Mucosa of descending colon (tissue), 3 donors: ENCODE data around the gene ILK. TPM values are rescaled to one million over a fixed set of nuclear protein-coding genes. Genes with fewer than 3 reads are reported as not detected.

Experiments used
- ATAC-seq: fragments of 200-7000 bp; cut with Tn5 transposase; one replicate; pipeline ENCODE4 v1.9.1; 2020; ENCODE audit warnings: mild to moderate bottlenecking, moderate library complexity
- DNase-seq, 3 donors: peaks; one replicate each; pipeline ENCODE4 v3.0.0-alpha.2; 2020
- H3K36me3 ChIP-seq: fragments of 200-600 bp; one replicate; pipeline ENCODE4 v1.8.0; 2021; ENCODE audit warnings: low read depth, mild to moderate bottlenecking
- H3K4me1 ChIP-seq: fragments of 200-600 bp; one replicate; pipeline ENCODE4 v1.8.0; 2021; ENCODE audit warnings: low read depth, mild to moderate bottlenecking
- H3K4me3 ChIP-seq: fragments of 200-600 bp; one replicate; pipeline ENCODE4 v1.8.0; 2021; ENCODE audit warnings: mild to moderate bottlenecking
- H3K9me3 ChIP-seq: fragments of 200-600 bp; one replicate; pipeline ENCODE4 v1.8.0; 2021; ENCODE audit warnings: mild to moderate bottlenecking
- intact Hi-C, 2 donors: fragments of 100-400 bp; cut with DNase I in 1 of 2; cut with micrococcal nuclease in 1 of 2; formaldehyde crosslinking; loops; one replicate each; pipeline versions ENCODE4 v1.11.0 to v1.11.1; 2022; cut with DNase I, micrococcal nuclease
- total RNA-seq, 3 donors: library from RNA; stranded (reverse); fragmentation: NEBNext Ultra II Directional in 2 of 3; extraction: Animal tissue kit (Norgen Biotek cat#: 25700) in 2 of 3; gene quantifications; one replicate each; pipeline versions ENCODE4 v1.2.1 to v1.2.4, GENCODE V29; 2021 to 2023
- TF ChIP-seq, protein P1 (sequence below): fragments of 200-600 bp; IDR thresholded peaks from one replicate; pipeline ENCODE4 v1.8.0; 2022; ENCODE audit warnings: antibody characterized with exemption, mild to moderate bottlenecking
- donor health status: DM: no; HTN: no; CAD: no; lungs with moderate emphysema.
- donor health status: DM: no; HTN: no; CAD: no.
- donor health status: DM: no; HTN: yes; CAD: no.

The ILK gene
- total RNA-seq, 3 donors from 2014 or later, result 113 to 323 (median 115) TPM

DNA sequence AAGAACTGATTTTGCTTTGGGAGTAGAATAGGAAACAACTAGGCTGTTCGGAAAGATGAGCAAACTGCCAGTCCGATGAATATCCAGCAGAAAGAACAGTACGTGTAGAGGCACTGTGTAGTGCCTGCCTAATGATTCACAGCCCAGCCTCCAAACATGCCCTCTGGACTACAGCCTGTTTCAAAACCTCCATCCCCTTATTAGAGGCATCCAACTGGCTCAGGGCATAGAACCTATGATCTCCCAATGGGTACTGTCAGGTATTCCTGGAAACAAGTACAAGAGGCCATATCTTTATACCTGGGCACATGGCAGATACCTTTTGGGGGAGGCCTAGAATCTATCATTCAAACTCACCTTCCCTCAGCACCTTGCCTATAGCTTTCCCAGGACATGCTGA lies 5.0 kb upstream of the ILK start:
- intact Hi-C loops, result loop anchor here in 1 of 2 donors (10.0 kb wide), 1 partner anchor 54 kb away; no protein-coding TSS in a partner anchor
- DNase-seq (no peak), ATAC-seq (no peak)
- Histone ChIP-seq H3K4me3 (no peak overlapping the region), H3K36me3 (no peaks in the 10 kb centered on the region), H3K9me3 (no peaks in the 10 kb centered on the region), H3K4me1 (peaks cover 12% of the 10 kb centered on the region)
- TF ChIP-seq, protein P1, sequence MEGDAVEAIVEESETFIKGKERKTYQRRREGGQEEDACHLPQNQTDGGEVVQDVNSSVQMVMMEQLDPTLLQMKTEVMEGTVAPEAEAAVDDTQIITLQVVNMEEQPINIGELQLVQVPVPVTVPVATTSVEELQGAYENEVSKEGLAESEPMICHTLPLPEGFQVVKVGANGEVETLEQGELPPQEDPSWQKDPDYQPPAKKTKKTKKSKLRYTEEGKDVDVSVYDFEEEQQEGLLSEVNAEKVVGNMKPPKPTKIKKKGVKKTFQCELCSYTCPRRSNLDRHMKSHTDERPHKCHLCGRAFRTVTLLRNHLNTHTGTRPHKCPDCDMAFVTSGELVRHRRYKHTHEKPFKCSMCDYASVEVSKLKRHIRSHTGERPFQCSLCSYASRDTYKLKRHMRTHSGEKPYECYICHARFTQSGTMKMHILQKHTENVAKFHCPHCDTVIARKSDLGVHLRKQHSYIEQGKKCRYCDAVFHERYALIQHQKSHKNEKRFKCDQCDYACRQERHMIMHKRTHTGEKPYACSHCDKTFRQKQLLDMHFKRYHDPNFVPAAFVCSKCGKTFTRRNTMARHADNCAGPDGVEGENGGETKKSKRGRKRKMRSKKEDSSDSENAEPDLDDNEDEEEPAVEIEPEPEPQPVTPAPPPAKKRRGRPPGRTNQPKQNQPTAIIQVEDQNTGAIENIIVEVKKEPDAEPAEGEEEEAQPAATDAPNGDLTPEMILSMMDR, result no peak

DNA sequence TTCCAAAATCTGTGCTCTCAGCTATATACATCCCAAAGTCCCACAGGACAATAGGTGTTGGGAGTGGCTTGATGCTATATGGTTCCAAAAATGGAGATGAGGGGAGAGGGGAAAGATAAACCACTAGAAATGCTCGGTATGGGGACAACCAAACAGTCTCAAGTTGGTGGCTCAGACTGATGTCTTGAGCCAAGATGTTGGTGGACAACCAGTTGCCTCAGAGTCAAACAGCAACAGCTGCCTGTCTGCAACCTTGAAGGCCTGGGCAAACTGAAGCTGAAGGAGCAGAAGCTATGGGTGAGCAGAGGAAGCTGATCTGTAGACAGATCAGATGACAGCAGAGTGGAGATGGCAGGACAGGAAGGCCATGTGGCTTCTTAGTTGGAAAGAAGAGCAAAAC lies 4.1 kb upstream of the ILK start:
- H3K36me3 ChIP-seq, result no peaks in the 10 kb centered on the region
- intact Hi-C loops, result loop anchor here in 1 of 2 donors (10.0 kb wide), 1 partner anchor 55 kb away; no protein-coding TSS in a partner anchor
- ATAC-seq, result no peak
- no peaks in the 10 kb centered on the region for H3K9me3 ChIP-seq
- H3K4me3 ChIP-seq, result no peak overlapping the region
- TF ChIP-seq, protein P1, result no peak
- no peak for DNase-seq
- H3K4me1 ChIP-seq, result peaks cover 12% of the 10 kb centered on the region

DNA sequence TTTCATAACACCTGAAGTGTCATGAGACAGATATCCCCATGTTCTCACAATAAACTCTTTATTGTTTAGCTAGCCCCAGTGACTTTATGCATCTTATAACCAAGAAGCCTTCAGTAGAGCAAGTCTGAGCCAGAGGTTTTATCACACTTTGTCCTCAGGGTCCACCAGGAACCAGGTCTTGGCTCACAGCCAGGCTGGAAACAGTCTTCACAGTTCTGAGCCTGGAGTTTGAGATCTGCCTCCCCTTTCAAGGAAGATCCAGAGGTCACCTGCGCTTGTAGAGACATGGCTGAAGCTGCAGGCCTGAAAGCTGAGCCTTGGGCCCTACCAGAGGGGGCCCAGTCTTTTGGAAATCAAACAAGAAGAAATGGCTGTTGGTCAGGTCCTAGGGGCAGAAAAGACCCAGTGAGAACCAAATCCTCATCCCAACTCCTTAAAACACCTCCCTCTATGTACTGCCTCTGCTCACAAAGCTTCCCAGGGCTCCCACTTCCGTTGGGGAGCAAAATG lies 3.6 kb upstream of the ILK start:
- TF ChIP-seq, protein P1, result no peak
- intact Hi-C loops, result loop anchor here in 1 of 2 donors (10.0 kb wide), 2 partner anchors 55 to 85 kb away; partner anchors contain the start of gene MRPL17
- Histone ChIP-seq H3K9me3 (no peaks in the 10 kb centered on the region), H3K36me3 (no peaks in the 10 kb centered on the region), H3K4me1 (peaks cover 12% of the 10 kb centered on the region), H3K4me3 (no peak overlapping the region)
- ATAC-seq, result no peak
- DNase-seq, result no peak

DNA sequence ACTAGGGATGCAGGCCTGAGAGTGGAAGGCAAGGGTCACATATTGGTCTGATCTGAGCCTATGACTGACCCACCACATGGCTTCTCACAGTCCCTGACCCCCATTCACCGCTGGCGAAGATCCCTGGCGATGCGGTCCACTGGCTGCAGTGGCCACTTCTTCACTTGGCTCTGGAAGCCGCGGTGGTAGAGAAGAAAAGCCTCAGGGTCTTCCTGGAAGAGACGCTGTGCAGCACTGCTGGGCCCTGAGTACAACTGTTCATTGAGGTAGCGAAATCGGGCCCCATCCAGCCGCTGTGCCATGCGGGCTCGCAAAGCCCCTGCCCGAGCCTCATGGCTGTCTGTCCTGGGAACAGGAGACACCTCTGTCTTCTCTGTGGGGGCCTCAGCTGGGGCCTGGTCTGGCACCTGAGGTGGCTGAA lies 2.5 kb upstream of the ILK start:
- no peaks in the 10 kb centered on the region for H3K36me3 ChIP-seq
- intact Hi-C loops, result loop anchor here in 1 of 2 donors (10.0 kb wide), 1 partner anchor 84 kb away; the partner anchor contains the start of gene MRPL17

DNA sequence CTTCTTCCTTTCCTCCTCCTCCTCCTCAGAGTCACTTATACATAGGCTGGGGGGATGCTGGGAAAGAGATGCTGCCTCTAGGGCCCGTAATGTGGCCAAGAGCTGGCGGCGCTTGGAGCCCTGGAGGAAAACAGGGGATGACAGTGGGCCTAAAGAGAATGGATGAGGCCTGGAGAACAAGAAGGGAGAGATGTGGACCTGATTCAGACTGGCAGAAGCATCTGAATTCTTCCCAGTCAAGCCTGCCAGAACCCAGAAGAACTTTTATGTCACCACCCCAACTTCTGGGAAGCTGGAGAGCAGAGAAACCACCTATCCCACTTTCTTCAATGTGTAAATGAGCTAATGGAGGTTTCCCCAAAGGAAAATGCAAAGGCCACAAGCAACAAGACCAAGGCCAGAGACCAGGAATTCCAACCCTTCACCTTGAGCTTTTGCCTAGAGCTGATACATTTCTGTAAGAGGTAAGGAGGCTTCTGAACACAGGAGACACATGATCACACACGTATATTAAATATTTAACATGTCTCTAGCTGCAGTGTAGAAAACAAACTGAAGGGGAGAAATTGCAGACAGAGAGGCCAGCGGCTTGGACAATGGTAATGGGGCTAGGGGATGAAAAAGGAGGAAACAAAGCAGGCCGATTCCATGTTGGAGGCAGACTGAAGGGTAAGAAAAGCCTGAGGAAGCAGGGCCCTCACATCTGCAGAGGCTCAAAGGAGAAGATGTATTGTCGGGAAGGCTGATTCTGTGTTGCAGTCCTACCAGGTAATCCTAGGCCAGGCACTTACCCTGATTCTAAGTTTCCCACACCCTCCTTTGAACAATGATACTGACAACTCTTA lies 1.3 kb upstream of the ILK start:
- intact Hi-C loops, result loop anchor here in 1 of 2 donors (10.0 kb wide), 1 partner anchor 82 kb away; the partner anchor contains the start of gene MRPL17

More for the DNA sequence above, 2.5 kb upstream of the ILK start:
- no peaks in the 10 kb centered on the region for H3K9me3 ChIP-seq
- H3K4me3 ChIP-seq, result no peak overlapping the region
- H3K4me1 ChIP-seq, result peaks cover 18% of the 10 kb centered on the region
- TF ChIP-seq, protein P1, result no peak
- DNase-seq, result no peak
- no peak for ATAC-seq

More for the DNA sequence above, 1.3 kb upstream of the ILK start:
- TF ChIP-seq, protein P1, result no peak
- peak overlapping the region; percentile 91 for H3K4me3 ChIP-seq
- H3K36me3 ChIP-seq, result no peaks in the 10 kb centered on the region
- no peak for ATAC-seq
- H3K4me1 ChIP-seq, result peaks cover 29% of the 10 kb centered on the region
- DNase-seq, result no peak
- H3K9me3 ChIP-seq, result no peaks in the 10 kb centered on the region
